Transverse colon (tissue), 4 donors: Measurements from ENCODE around the gene ACD. TPM values are rescaled to one million over a fixed set of nuclear protein-coding genes. Genes with fewer than 3 reads are reported as not detected.
A peak's percentile ranks its signal among the peaks of the same experiment; 100 is the strongest.

Source experiments
- DNase-seq: peaks from one replicate; pipeline ENCODE4 v3.0.0-alpha.2; 2019
- H3K27ac ChIP-seq, 4 donors: fragments of 200-600 bp; sonication (generic); 2 replicates each; pipeline ENCODE4 v1.5.1; 2016 to 2018; ENCODE audit warnings: inconsistent platforms in 4 of 4
- H3K27me3 ChIP-seq: fragments of 200-600 bp; sonication (generic); 2 replicates; pipeline ENCODE4 v1.5.1; 2017; ENCODE audit warnings: inconsistent platforms
- H3K36me3 ChIP-seq, 4 donors: fragments of 200-600 bp; sonication (generic); 2 replicates each; pipeline ENCODE4 v1.5.1; 2017 to 2019; ENCODE audit warnings: inconsistent platforms in 4 of 4
- H3K4me1 ChIP-seq, 4 donors: fragments of 200-600 bp; sonication (generic); 2 replicates each; pipeline ENCODE4 v1.5.1; 2017 to 2020; ENCODE audit warnings: inconsistent platforms in 4 of 4
- H3K4me3 ChIP-seq, 4 donors: fragments of 200-600 bp; sonication (generic); 1 replicate in 1 of 4; 2 replicates in 3 of 4; pipeline versions ENCODE4 v1.5.1 to v1.6.1; 2017 to 2019; ENCODE audit warnings: inconsistent platforms in 4 of 4
- H3K9me3 ChIP-seq, 2 donors: fragments of 200-600 bp; sonication (generic); 2 replicates each; pipeline ENCODE4 v1.5.1; 2017 to 2019; ENCODE audit warnings: inconsistent platforms in 2 of 2
- CTCF ChIP-seq, 5 experiments: fragments of 200-600 bp in 3 of 5; fragments of 450-650 bp in 2 of 5; sonication (generic) in 3 of 5; IDR thresholded peaks; 1 replicate in 2 of 5; 2 replicates in 3 of 5; pipeline ENCODE4 v1.5.1; 2016 to 2017; ENCODE audit warnings: antibody characterized with exemption in 5 of 5, inconsistent platforms in 3 of 5, mild to moderate bottlenecking in 2 of 5, moderate library complexity in 1 of 5
- EP300 ChIP-seq: sonication (generic); formaldehyde crosslinking; IDR thresholded peaks from one replicate; pipeline ENCODE4 v1.6.1; 2017; ENCODE audit warnings: antibody characterized with exemption, low read depth
- POLR2A ChIP-seq: fragments of 450-650 bp; IDR thresholded peaks from one replicate; pipeline ENCODE4 v1.6.1; 2016; ENCODE audit warnings: antibody characterized with exemption, mild to moderate bottlenecking, moderate library complexity
- POLR2AphosphoS5 ChIP-seq, 3 donors: sonication (generic); formaldehyde crosslinking; IDR thresholded peaks; one replicate each; pipeline ENCODE4 v1.6.1; 2016; ENCODE audit warnings: antibody characterized with exemption in 3 of 3
- WGBS, 2 donors: methylation state at CpG; one replicate each; pipeline ENCODE4 v1.1.5; 2018; ENCODE audit warnings: low coverage in 1 of 2; 5-methylcytosine and 5-hydroxymethylcytosine counted together
- in situ Hi-C, 4 donors: fragments of 200-750 bp; cut with MboI; loops; one replicate each; pipeline versions ENCODE4 v1.15.0 to v1.15.1; 2017; ENCODE audit warnings: low sequenced_read_pairs in 3 of 4, low pct_ligation_motif_present in 1 of 4, low pct_unique_long_range_greater_than_20kb in 1 of 4
- intact Hi-C: fragments of 100-400 bp; cut with DNase I; formaldehyde crosslinking; loops from one replicate; pipeline ENCODE4 v1.15.1; 2023; ENCODE audit warnings: low total_unique reads
- total RNA-seq, 4 donors: library from RNA; depleted of rRNA; stranded (reverse); fragments of >200 nt; gene quantifications; one replicate each; pipeline ENCODE4 v1.1.0, GENCODE V29; 2016

The ACD gene
- total RNA-seq, 4 donors from 2014 or later: 2.0 to 76.3 (median 15.7) TPM

GRCh38 chr16:67672739-67673662 is 12.9 kb upstream of the ACD start:
- no peaks in the 10 kb centered on the region for H3K27me3 ChIP-seq
- 44% methylated on average over 13 of the region's 13 CpGs; no CpG with 5 or more reads in 1 of the 2 donors for WGBS, 2 donors
- H3K4me3 ChIP-seq: no peak overlapping the region
- H3K36me3 ChIP-seq: no peaks in the 10 kb centered on the region
- TF ChIP-seq EP300 (no peak), CTCF (IDR thresholded peaks at IDR 0.05) (peak; percentile 64 to 84 (median 74))
- peak; percentile 79 for DNase-seq
- H3K4me1 ChIP-seq: peaks cover 27 to 53% (median 40%) of the 10 kb centered on the region in 4 donors
- intact Hi-C loops: no loop called here
- peak overlapping the region; percentile 73 to 84 (median 82) for H3K27ac ChIP-seq
- no peaks in the 10 kb centered on the region for H3K9me3 ChIP-seq
- in situ Hi-C loops: loop anchor here in 3 of 4 donors (10.0 to 25.0 kb wide), 2 partner anchors 111 to 142 kb away; partner anchors contain the start of gene CTCF (in 2 of the 3)

GRCh38 chr16:67672306-67672705 is 12.2 kb upstream of the ACD start:
- TF ChIP-seq CTCF (IDR thresholded peaks at IDR 0.05): no peak
- no peak for TF ChIP-seq POLR2AphosphoS5 (IDR thresholded peaks at IDR 0.05)
- TF ChIP-seq POLR2A: no peak
- TF ChIP-seq EP300: no peak
- 28 to 35% methylated on average over 4 of the region's 4 CpGs for WGBS, 2 donors
- Histone ChIP-seq H3K9me3 (no peaks in the 10 kb centered on the region), H3K27ac (peak overlapping the region in 1 of 4 donors; percentile 73), H3K27me3 (no peaks in the 10 kb centered on the region), H3K4me1 (peaks cover 27 to 53% (median 41%) of the 10 kb centered on the region in 4 donors), H3K36me3 (no peaks in the 10 kb centered on the region), H3K4me3 (no peak overlapping the region)
- in situ Hi-C loops: loop anchor here in 3 of 4 donors (10.0 to 25.0 kb wide), 2 partner anchors 110 to 142 kb away; partner anchors contain the start of gene CTCF (in 2 of the 3)
- no peak for DNase-seq
- intact Hi-C loops: no loop called here

DNA sequence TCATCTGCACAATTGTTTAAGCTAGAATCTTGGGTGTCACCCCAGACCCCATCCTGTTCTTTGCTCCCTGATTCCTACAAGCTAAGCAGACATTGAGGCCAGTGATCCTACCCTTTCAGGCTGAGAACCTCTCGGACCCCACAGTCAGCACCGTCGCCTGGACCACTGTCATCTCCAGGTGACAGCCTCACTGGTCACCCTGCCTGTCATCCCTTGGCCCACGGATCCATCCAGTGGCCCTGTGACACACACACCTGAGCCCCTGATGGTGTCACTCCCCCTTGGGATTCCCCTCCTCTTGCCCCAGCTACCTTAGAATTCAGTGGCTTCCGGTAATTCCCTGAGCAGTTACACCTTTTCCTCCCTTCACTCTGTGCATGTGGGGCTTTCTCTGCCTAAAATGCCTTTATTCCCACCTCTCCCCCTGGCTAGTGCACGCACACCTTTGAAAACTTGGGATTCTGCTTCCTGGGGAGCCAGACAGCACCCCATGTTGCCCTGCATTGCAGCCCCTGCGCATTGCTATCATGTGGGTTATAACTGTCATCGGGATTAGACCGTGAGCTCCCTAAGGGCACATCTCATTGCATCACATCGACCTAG is 9.5 kb upstream of the ACD start:
- no peak for TF ChIP-seq CTCF (IDR thresholded peaks at IDR 0.05)
- no peak for TF ChIP-seq EP300
- TF ChIP-seq POLR2A: no peak
- no peak for TF ChIP-seq POLR2AphosphoS5 (IDR thresholded peaks at IDR 0.05)
- in situ Hi-C loops: loop anchor here in 3 of 4 donors (10.0 to 25.0 kb wide), 3 partner anchors 107 to 145 kb away; partner anchors contain the start of genes CTCF (in 2 of the 3) and RIPOR1 (in 1 of the 3)
- Histone ChIP-seq H3K9me3 (no peaks in the 10 kb centered on the region), H3K27ac (no peak overlapping the region), H3K27me3 (no peaks in the 10 kb centered on the region), H3K36me3 (no peaks in the 10 kb centered on the region), H3K4me3 (no peak overlapping the region), H3K4me1 (peaks cover 32 to 49% (median 44%) of the 10 kb centered on the region in 4 donors)
- WGBS, 2 donors: 86% methylated on average over 10 of the region's 10 CpGs; no CpG with 5 or more reads in 1 of the 2 donors
- DNase-seq: no peak
- intact Hi-C loops: loop anchor here (5.0 kb wide), 1 partner anchor 147 kb away; no protein-coding TSS in a partner anchor
